HEK293 (cell line): ENCODE results near the gene DDOST.

Experiments used
- CTCF ChIA-PET: fragments of 350-600 bp; formaldehyde crosslinking; extraction: SDS; loops from one replicate; lab custom pipeline; 2021; ENCODE audit warnings: antibody characterized with exemption; lab: Yijun Ruan, JAX
- POLR2A ChIA-PET: fragments of 300-600 bp; formaldehyde crosslinking; extraction: SDS; loops from one replicate; lab custom pipeline; 2020; ENCODE audit warnings: antibody characterized with exemption, inconsistent platforms; lab: Yijun Ruan, JAX
- H3K27ac ChIP-seq: fragments of 200-500 bp; sonication (Bioruptor generic); 2 replicates; pipeline ENCODE4 v1.5.1; 2014; ENCODE audit warnings: low read depth, low read length, control low read depth, inconsistent platforms; ENCODE audit errors: extremely low read depth
- H3K36me3 ChIP-seq, 2 experiments: fragments of 200-500 bp in 1 of 2; sonication (Bioruptor generic) in 1 of 2; 1 replicate in 1 of 2; 2 replicates in 1 of 2; pipeline ENCODE4 v1.5.1; 2014 to 2017; ENCODE audit warnings: inconsistent platforms in 2 of 2, low read length in 2 of 2; ENCODE audit not compliant: control insufficient read depth in 2 of 2, insufficient read depth in 1 of 2
- H3K4me1 ChIP-seq: fragments of 200-500 bp; sonication (Bioruptor generic); 2 replicates; pipeline ENCODE4 v1.5.1; 2014; ENCODE audit warnings: mild to moderate bottlenecking, low read length, inconsistent platforms; ENCODE audit not compliant: control insufficient read depth, insufficient read depth
- H3K4me3 ChIP-seq: 2 replicates; pipeline ENCODE4 v1.5.1; 2011; ENCODE audit warnings: low read depth, mild to moderate bottlenecking, control low read depth, low read length, moderate library complexity
- H3K9me3 ChIP-seq: fragments of 200-500 bp; sonication (Bioruptor generic); 2 replicates; pipeline ENCODE4 v1.5.1; 2014; ENCODE audit warnings: low read depth, low read length, inconsistent platforms; ENCODE audit not compliant: control insufficient read depth, insufficient read depth
- AEBP2 ChIP-seq: fragments of 450-650 bp; formaldehyde crosslinking; IDR thresholded peaks from 2 replicates; pipeline ENCODE4 v1.5.1; 2016; ENCODE audit warnings: missing biosample characterization, missing genetic modification characterization, borderline replicate concordance
- FEZF1 ChIP-seq: fragments of 450-650 bp; formaldehyde crosslinking; IDR thresholded peaks from 2 replicates; pipeline ENCODE4 v1.5.1; 2016; ENCODE audit warnings: missing biosample characterization, missing genetic modification characterization
- GFI1B ChIP-seq: fragments of 450-650 bp; formaldehyde crosslinking; IDR thresholded peaks from 2 replicates; pipeline ENCODE4 v1.5.1; 2016; ENCODE audit warnings: missing biosample characterization, missing genetic modification characterization
- ZBTB10 ChIP-seq: fragments of 450-650 bp; formaldehyde crosslinking; IDR thresholded peaks from 2 replicates; pipeline ENCODE4 v1.5.1; 2016; ENCODE audit warnings: missing biosample characterization, missing genetic modification characterization
- ZBTB20 ChIP-seq: fragments of 450-650 bp; formaldehyde crosslinking; IDR thresholded peaks from 2 replicates; pipeline ENCODE4 v1.5.1; 2016; ENCODE audit warnings: missing biosample characterization, missing genetic modification characterization
- ZBTB7A ChIP-seq: fragments of 450-650 bp; formaldehyde crosslinking; IDR thresholded peaks from 2 replicates; pipeline ENCODE4 v1.5.1; 2016; ENCODE audit warnings: low read depth, missing biosample characterization, missing genetic modification characterization
- ZNF112 ChIP-seq: fragments of 450-650 bp; formaldehyde crosslinking; IDR thresholded peaks from 2 replicates; pipeline ENCODE4 v1.5.0; 2017; ENCODE audit warnings: missing biosample characterization, missing genetic modification characterization
- ZNF2 ChIP-seq: fragments of 450-650 bp; formaldehyde crosslinking; IDR thresholded peaks from 2 replicates; pipeline ENCODE4 v1.5.1; 2016; ENCODE audit warnings: missing biosample characterization, missing genetic modification characterization
- ZNF223 ChIP-seq: fragments of 450-650 bp; formaldehyde crosslinking; IDR thresholded peaks from 2 replicates; pipeline ENCODE4 v1.5.1; 2016; ENCODE audit warnings: missing biosample characterization, missing genetic modification characterization
- ZNF394 ChIP-seq: fragments of 450-650 bp; formaldehyde crosslinking; IDR thresholded peaks from 2 replicates; pipeline ENCODE4 v1.5.1; 2016; ENCODE audit warnings: missing biosample characterization, missing genetic modification characterization, mild to moderate bottlenecking, moderate library complexity, borderline replicate concordance
- ZNF555 ChIP-seq: fragments of 450-650 bp; formaldehyde crosslinking; conservative IDR thresholded peaks from 2 replicates; pipeline ENCODE4 v1.5.1; 2017; ENCODE audit warnings: missing biosample characterization, mild to moderate bottlenecking, missing genetic modification characterization, inconsistent platforms
- ZNF629 ChIP-seq: fragments of 450-650 bp; formaldehyde crosslinking; IDR thresholded peaks from 2 replicates; pipeline ENCODE4 v1.5.1; 2017; ENCODE audit warnings: missing biosample characterization, missing genetic modification characterization
- ZNF639 ChIP-seq: fragments of 450-650 bp; formaldehyde crosslinking; IDR thresholded peaks from 2 replicates; pipeline ENCODE4 v1.5.1; 2016; ENCODE audit warnings: missing biosample characterization, missing genetic modification characterization
- ZNF658 ChIP-seq: fragments of 450-650 bp; formaldehyde crosslinking; IDR thresholded peaks from 2 replicates; pipeline ENCODE4; 2016; ENCODE audit warnings: missing biosample characterization, missing genetic modification characterization
- ZNF701 ChIP-seq: fragments of 450-650 bp; formaldehyde crosslinking; IDR thresholded peaks from 2 replicates; pipeline ENCODE4 v1.5.1; 2016; ENCODE audit warnings: missing biosample characterization, missing genetic modification characterization
- ZNF776 ChIP-seq: fragments of 450-650 bp; formaldehyde crosslinking; IDR thresholded peaks from 2 replicates; pipeline ENCODE4 v1.5.0; 2017; ENCODE audit warnings: missing biosample characterization, missing genetic modification characterization, borderline replicate concordance
- ZSCAN4 ChIP-seq: fragments of 450-650 bp; formaldehyde crosslinking; IDR thresholded peaks from 2 replicates; pipeline ENCODE4 v1.5.1; 2017; ENCODE audit warnings: missing biosample characterization, missing genetic modification characterization
- ZXDB ChIP-seq: fragments of 450-650 bp; formaldehyde crosslinking; IDR thresholded peaks from 2 replicates; pipeline ENCODE4 v1.5.1; 2016; ENCODE audit warnings: missing biosample characterization, missing genetic modification characterization
- TF ChIP-seq, protein P1 (sequence below): fragments of 450-650 bp; IDR thresholded peaks from 2 replicates; pipeline ENCODE4 v1.5.1; 2018; ENCODE audit warnings: missing biosample characterization, mild to moderate bottlenecking, missing genetic modification characterization
- TF ChIP-seq, protein P2 (sequence below): fragments of 450-650 bp; formaldehyde crosslinking; IDR thresholded peaks from 2 replicates; pipeline ENCODE4 v1.5.1; 2016; ENCODE audit warnings: missing biosample characterization, missing genetic modification characterization
- TF ChIP-seq, protein P3 (sequence below): fragments of 450-650 bp; formaldehyde crosslinking; IDR thresholded peaks from 2 replicates; pipeline ENCODE4 v1.5.1; 2016; ENCODE audit warnings: missing biosample characterization, missing genetic modification characterization
- TF ChIP-seq, protein P4 (sequence below): fragments of 450-650 bp; formaldehyde crosslinking; IDR thresholded peaks from 2 replicates; pipeline ENCODE4 v1.5.1; 2016; ENCODE audit warnings: missing biosample characterization, missing genetic modification characterization

The DDOST gene

DNA sequence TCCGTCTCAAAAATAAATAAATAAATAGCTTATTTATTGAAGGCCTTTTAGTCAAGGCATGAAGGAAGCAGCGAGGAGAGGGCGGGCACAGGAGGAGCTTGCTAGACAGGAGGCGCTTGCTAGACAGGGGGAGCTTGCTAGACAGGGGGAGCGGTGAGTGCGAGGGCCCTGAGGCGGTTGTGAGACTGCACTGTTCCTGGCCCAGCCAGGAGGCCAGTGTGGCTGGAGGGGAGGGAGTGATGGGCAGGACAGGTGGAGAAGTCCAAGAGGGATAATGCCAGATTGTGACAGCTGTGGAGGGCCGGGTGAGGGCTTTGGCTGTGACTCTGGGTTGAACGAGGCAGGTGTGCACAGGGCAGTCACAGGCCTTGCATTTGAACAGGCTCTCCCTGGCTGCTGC is 38.4 kb upstream of the DDOST start (continued):
- TF ChIP-seq, protein P1, sequence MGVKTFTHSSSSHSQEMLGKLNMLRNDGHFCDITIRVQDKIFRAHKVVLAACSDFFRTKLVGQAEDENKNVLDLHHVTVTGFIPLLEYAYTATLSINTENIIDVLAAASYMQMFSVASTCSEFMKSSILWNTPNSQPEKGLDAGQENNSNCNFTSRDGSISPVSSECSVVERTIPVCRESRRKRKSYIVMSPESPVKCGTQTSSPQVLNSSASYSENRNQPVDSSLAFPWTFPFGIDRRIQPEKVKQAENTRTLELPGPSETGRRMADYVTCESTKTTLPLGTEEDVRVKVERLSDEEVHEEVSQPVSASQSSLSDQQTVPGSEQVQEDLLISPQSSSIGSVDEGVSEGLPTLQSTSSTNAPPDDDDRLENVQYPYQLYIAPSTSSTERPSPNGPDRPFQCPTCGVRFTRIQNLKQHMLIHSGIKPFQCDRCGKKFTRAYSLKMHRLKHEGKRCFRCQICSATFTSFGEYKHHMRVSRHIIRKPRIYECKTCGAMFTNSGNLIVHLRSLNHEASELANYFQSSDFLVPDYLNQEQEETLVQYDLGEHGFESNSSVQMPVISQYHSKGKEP (tag by site-specific recombination), result no peak
- TF ChIP-seq, protein P2, sequence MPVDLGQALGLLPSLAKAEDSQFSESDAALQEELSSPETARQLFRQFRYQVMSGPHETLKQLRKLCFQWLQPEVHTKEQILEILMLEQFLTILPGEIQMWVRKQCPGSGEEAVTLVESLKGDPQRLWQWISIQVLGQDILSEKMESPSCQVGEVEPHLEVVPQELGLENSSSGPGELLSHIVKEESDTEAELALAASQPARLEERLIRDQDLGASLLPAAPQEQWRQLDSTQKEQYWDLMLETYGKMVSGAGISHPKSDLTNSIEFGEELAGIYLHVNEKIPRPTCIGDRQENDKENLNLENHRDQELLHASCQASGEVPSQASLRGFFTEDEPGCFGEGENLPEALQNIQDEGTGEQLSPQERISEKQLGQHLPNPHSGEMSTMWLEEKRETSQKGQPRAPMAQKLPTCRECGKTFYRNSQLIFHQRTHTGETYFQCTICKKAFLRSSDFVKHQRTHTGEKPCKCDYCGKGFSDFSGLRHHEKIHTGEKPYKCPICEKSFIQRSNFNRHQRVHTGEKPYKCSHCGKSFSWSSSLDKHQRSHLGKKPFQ, result no peak
- TF ChIP-seq ZNF701 (tag by site-specific recombination), result no peak
- TF ChIP-seq ZNF776, result no peak
- TF ChIP-seq ZNF394 (tag by site-specific recombination), result no peak
- TF ChIP-seq FEZF1 (tag by site-specific recombination), result no peak

DNA sequence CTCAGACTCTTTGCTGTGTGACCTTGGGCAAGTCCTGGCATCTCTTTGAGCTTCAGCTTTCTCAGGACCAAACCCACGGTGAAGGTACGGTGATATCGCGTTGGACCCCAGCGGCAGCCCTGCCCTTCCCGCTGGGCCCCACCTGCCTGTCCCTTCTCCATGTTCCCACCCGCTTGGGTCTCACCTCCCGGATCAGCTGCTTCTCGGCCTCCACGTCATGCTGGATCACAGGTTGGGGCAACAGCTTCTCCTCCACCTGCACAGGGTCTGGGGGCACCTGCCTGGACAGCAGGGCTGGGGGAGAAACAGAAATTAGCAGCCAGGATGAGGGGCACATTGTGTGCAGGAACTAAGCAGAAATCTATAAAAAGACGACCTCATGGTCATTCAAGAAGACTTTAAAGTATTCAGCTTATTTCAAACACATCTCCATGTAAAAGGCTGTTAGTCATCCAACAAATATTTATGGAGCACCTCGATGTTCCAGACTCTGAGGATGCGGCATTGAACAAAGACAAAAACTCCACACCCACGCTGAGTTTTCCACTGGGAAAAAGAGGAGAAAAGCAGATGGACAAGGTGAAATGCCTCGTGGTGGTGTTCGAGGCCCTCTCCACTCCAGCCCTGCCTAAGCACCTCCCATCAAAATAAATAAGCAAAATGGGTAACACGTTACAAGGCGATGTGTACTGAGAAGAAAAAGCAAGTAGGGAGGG is 37.2 kb upstream of the DDOST start:
- no peak overlapping the region for H3K4me3 ChIP-seq
- ChIA-PET CTCF (interaction anchor here (0.5 to 4.9 kb wide), 8 partner anchors 15 to 1331 kb away, joined by 3 to 63 read pairs (median 3); no protein-coding TSS in a partner anchor), POLR2A (interaction anchor here (1.8 kb wide), 2 partner anchors 19 to 88 kb away, joined by 5 to 7 read pairs; partner anchors contain the start of gene KIF17)
- H3K4me1 ChIP-seq, result no peaks in the 10 kb centered on the region
- no peaks in the 10 kb centered on the region for H3K9me3 ChIP-seq
- no peaks in the 10 kb centered on the region; a peak in 1 of 3 replicates for H3K36me3 ChIP-seq
- H3K27ac ChIP-seq, result no peak overlapping the region
- TF ChIP-seq ZNF223 (tag by site-specific recombination) (no peak), GFI1B (no peak), ZXDB (tag by site-specific recombination) (no peak), ZBTB20 (tag by site-specific recombination) (no peak), ZSCAN4 (tag by site-specific recombination) (no peak), AEBP2 (tag by site-specific recombination) (no peak), ZNF629 (tag by site-specific recombination) (no peak), ZBTB10 (tag by site-specific recombination) (no peak), ZNF555 (no peak), ZBTB7A (no peak), ZNF658 (tag by site-specific recombination) (no peak), ZNF112 (tag by site-specific recombination) (no peak), ZNF639 (tag by site-specific recombination) (no peak), ZNF2 (tag by site-specific recombination) (no peak)
- TF ChIP-seq, protein P3, sequence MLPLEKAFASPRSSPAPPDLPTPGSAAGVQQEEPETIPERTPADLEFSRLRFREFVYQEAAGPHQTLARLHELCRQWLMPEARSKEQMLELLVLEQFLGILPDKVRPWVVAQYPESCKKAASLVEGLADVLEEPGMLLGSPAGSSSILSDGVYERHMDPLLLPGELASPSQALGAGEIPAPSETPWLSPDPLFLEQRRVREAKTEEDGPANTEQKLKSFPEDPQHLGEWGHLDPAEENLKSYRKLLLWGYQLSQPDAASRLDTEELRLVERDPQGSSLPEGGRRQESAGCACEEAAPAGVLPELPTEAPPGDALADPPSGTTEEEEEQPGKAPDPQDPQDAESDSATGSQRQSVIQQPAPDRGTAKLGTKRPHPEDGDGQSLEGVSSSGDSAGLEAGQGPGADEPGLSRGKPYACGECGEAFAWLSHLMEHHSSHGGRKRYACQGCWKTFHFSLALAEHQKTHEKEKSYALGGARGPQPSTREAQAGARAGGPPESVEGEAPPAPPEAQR (tag by site-specific recombination), result no peak
- TF ChIP-seq, protein P4, sequence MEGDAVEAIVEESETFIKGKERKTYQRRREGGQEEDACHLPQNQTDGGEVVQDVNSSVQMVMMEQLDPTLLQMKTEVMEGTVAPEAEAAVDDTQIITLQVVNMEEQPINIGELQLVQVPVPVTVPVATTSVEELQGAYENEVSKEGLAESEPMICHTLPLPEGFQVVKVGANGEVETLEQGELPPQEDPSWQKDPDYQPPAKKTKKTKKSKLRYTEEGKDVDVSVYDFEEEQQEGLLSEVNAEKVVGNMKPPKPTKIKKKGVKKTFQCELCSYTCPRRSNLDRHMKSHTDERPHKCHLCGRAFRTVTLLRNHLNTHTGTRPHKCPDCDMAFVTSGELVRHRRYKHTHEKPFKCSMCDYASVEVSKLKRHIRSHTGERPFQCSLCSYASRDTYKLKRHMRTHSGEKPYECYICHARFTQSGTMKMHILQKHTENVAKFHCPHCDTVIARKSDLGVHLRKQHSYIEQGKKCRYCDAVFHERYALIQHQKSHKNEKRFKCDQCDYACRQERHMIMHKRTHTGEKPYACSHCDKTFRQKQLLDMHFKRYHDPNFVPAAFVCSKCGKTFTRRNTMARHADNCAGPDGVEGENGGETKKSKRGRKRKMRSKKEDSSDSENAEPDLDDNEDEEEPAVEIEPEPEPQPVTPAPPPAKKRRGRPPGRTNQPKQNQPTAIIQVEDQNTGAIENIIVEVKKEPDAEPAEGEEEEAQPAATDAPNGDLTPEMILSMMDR, result no peak
